Measurements from ENCODE around the gene MDM1. TPM values are rescaled to one million over a fixed set of nuclear protein-coding genes. Genes with fewer than 3 reads are reported as not detected.

Gene MDM1
- total and polyA plus RNA-seq, 4 donors, result 2.0 to 12.9 (median 5.1) TPM

- Histone ChIP-seq H3K4me1 (ENCODE audit: control insufficient read depth in 4 of 4, insufficient read depth in 4 of 4, low read length in 3 of 4) (no peaks in the 10 kb centered on the region), H3K36me3 (ENCODE audit: control insufficient read depth in 4 of 4, insufficient read depth in 3 of 4, low read depth in 1 of 4, low read length in 3 of 4) (no peaks in the 10 kb centered on the region), H3K9ac (ENCODE audit: low read depth in 1 of 2, low read length in 2 of 2) (no peak overlapping the region), H3K27ac (ENCODE audit: low read depth in 1 of 2, low read length in 2 of 2) (no peak overlapping the region), H3K27me3 (ENCODE audit: control insufficient read depth in 4 of 4, insufficient read depth in 4 of 4, low read length in 3 of 4) (no peaks in the 10 kb centered on the region), H3K4me3 (ENCODE audit: low read depth in 1 of 3, low read length in 3 of 3) (no peak overlapping the region), H3K9me3 (ENCODE audit: control insufficient read depth in 4 of 4, low read length in 3 of 4) (no peaks in the 10 kb centered on the region)
- WGBS, result 86% methylated on average over 3 of the region's 3 CpGs
- no peak for DNase-seq (ENCODE audit: low spot score)
- no peak for TF ChIP-seq YY1 (IDR thresholded peaks at IDR 0.05)
- no peak for TF ChIP-seq FOXA2 (IDR thresholded peaks at IDR 0.05)
- TF ChIP-seq JUND (IDR thresholded peaks at IDR 0.05), result no peak
- no peak for TF ChIP-seq ZBTB33 (IDR thresholded peaks at IDR 0.05)
- TF ChIP-seq HNF4A (conservative IDR thresholded peaks at IDR 0.05), result no peak
- TF ChIP-seq SP1 (IDR thresholded peaks at IDR 0.05), result no peak
These were observed 45.7 kb upstream of the MDM1 start for GRCh38 chr12:68377881-68378280.

DNA sequence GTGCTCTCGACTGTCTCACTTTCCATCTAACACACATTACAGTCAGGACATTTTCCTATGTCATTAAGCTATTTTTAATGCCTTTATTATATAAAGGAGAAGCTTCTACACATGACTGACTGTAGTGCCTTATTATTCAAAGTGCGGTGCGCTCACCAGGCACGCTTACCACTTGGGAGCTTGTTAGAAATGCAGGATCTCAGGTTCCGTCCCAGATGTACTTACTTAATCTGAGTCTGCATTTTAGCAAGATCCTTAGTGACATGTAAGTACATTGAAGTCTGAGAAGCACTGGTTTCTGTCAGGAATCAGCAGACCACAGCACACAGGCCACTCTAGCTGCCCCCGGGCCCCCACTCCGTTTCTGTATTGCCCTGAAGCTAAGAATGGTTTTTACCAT, 44.7 kb upstream of the MDM1 start:
- WGBS, result 94% methylated on average over 7 of the region's 7 CpGs
- no peak overlapping the region for H3K27ac ChIP-seq (ENCODE audit: low read depth in 1 of 2, low read length in 2 of 2)
- H3K4me3 ChIP-seq (ENCODE audit: low read depth in 1 of 3, low read length in 3 of 3), result no peak overlapping the region
- H3K4me1 ChIP-seq (ENCODE audit: control insufficient read depth in 4 of 4, insufficient read depth in 4 of 4, low read length in 3 of 4), result no peaks in the 10 kb centered on the region
- no peak for TF ChIP-seq JUND (IDR thresholded peaks at IDR 0.05)
- TF ChIP-seq SP1 (IDR thresholded peaks at IDR 0.05), result no peak
- TF ChIP-seq RAD21 (IDR thresholded peaks at IDR 0.05), result no peak
- TF ChIP-seq REST (IDR thresholded peaks at IDR 0.05), result no peak
- H3K9me3 ChIP-seq (ENCODE audit: control insufficient read depth in 4 of 4, low read length in 3 of 4), result no peaks in the 10 kb centered on the region
- DNase-seq (ENCODE audit: low spot score), result no peak
- no peaks in the 10 kb centered on the region for H3K27me3 ChIP-seq (ENCODE audit: control insufficient read depth in 4 of 4, insufficient read depth in 4 of 4, low read length in 3 of 4)
- H3K36me3 ChIP-seq (ENCODE audit: control insufficient read depth in 4 of 4, insufficient read depth in 3 of 4, low read depth in 1 of 4, low read length in 3 of 4), result no peaks in the 10 kb centered on the region
- H3K9ac ChIP-seq (ENCODE audit: low read depth in 1 of 2, low read length in 2 of 2), result no peak overlapping the region

DNA sequence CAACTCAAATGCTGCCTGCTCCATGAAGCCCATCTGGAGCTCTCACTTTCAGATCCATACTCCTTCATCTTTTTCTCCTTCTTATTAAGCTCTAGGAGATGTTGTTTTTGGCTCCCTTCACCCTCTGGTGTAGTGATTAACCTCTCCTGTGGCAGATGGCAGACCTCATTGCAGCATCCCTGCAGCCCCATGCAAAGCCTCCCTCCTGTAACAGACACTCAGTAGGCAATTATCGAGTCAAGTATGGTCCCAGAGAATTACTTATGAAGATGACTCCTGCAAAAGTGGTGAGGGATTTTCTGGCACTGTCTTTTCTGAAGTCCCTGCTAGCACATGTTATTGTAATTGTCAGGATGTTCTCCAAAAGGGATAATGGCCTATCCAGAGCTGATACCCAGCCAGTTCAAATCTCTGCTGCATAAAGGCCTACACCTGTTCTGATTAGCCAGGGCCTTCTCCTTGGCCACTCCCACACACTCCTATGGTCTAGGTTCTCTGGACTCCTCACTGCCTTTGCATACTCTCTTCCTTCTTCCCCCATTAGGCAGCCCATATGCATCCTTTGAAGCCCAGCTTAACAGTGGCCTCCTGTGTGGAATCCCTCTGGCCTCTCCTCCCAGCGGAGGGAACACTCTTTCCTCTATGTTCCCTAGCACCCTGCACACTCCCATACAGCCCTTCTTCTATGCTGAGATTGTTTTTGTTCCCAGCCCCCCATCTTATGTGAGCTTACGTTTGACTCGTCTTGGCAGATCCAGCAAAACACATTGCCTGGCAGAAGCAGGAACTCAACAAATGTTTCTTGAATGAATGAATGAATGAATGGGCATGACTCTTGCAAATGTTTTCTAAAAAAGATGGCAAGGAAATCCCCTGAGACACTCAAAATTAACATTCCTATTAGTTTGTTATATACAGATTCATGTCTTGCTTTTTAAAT, 43.9 kb upstream of the MDM1 start:
- Histone ChIP-seq H3K36me3 (ENCODE audit: control insufficient read depth in 4 of 4, insufficient read depth in 3 of 4, low read depth in 1 of 4, low read length in 3 of 4) (no peaks in the 10 kb centered on the region), H3K27me3 (ENCODE audit: control insufficient read depth in 4 of 4, insufficient read depth in 4 of 4, low read length in 3 of 4) (no peaks in the 10 kb centered on the region), H3K9ac (ENCODE audit: low read depth in 1 of 2, low read length in 2 of 2) (no peak overlapping the region), H3K4me3 (ENCODE audit: low read depth in 1 of 3, low read length in 3 of 3) (no peak overlapping the region), H3K9me3 (ENCODE audit: control insufficient read depth in 4 of 4, low read length in 3 of 4) (no peaks in the 10 kb centered on the region), H3K4me1 (ENCODE audit: control insufficient read depth in 4 of 4, insufficient read depth in 4 of 4, low read length in 3 of 4) (no peaks in the 10 kb centered on the region), H3K27ac (ENCODE audit: low read depth in 1 of 2, low read length in 2 of 2) (no peak overlapping the region)
- DNase-seq (ENCODE audit: low spot score), result no peak
- WGBS, result 92% methylated on average over 4 of the region's 4 CpGs
- TF ChIP-seq ZBTB33 (IDR thresholded peaks at IDR 0.05) (no peak), RXRA (IDR thresholded peaks at IDR 0.05) (no peak), REST (IDR thresholded peaks at IDR 0.05) (no peak), RAD21 (IDR thresholded peaks at IDR 0.05) (no peak), TAF1 (conservative IDR thresholded peaks at IDR 0.05) (no peak), ATF3 (IDR thresholded peaks at IDR 0.05) (no peak), FOXA1 (IDR thresholded peaks at IDR 0.05) (no peak), NR2F2 (IDR thresholded peaks at IDR 0.05) (no peak), EGR1 (IDR thresholded peaks at IDR 0.05; ENCODE audit: low read depth in 2 of 2) (no peak), JUND (IDR thresholded peaks at IDR 0.05) (no peak), HNF4A (conservative IDR thresholded peaks at IDR 0.05) (no peak)
